ENCODE data around the gene ORC3.
"Not testable (repeated sequence)": the region's sequence is repeated elsewhere in the genome, so short reads cannot be mapped to it uniquely, and the experiment has no call there.

ORC3 gene

DNA sequence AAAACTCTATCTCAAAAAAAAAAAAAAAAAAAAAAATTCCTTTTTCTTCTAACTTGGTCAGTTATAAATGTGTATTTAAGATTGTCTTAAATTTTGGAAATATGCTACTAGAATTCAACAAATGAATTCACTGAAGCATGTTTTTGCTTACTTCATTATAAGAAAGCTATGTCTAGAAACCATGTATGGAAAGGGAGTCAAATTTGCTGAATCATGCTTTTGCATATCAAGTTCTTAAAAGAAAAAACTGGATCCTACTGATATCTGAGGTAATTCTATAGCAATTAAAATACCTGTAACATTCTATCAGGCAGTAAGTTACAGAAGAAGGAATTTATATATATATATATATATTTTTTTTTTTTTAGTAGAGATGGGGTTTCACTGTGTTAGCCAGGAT, 84.4 kb downstream of the ORC3 start:
- no peak overlapping the region for H3K4me3 ChIP-seq (ENCODE audit: low read depth, low read length)
- H3K27me3 ChIP-seq (ENCODE audit: insufficient read depth, low read depth, severe bottlenecking): no peaks in the 10 kb centered on the region
- peaks cover 59% of the 10 kb centered on the region for H3K36me3 ChIP-seq
- no peak overlapping the region for H3K27ac ChIP-seq
- TF ChIP-seq CTCF (IDR thresholded peaks at IDR 0.05; ENCODE audit: low read depth, low read length): no peak
- H3K9me3 ChIP-seq (ENCODE audit: severe bottlenecking): no peaks in the 10 kb centered on the region
- no peak for DNase-seq

DNA sequence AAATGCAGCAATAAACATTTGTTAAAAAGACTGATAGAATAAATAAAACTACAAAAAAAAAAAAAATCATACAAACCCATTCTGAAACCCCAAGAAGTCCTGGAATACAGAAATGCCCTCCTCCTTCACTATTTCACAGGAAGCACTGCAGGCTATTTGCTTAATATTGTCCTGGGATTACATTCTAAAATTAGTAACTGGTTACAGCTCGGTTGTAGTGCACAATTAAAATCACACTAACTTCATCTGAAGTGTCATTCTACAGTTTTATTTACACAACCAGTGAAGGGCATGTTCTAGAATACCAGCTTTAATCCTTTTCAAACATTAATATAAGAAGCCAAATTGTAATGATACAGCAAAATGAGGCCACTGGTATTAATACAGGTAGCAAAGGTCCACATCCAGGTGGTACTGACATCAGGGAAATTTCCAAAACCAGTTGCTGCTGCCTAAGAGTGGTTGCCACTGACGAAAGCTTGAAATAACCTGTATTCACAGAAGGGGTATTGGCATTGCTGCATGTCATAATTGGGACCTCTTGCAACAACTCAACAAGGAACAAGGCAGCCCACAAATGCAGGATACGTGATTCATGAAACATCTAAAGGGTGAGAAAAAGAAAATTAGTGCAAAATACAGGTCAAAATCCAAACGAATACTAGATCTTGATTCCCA, 85.2 kb downstream of the ORC3 start:
- no peak for TF ChIP-seq CTCF (IDR thresholded peaks at IDR 0.05; ENCODE audit: low read depth, low read length)
- DNase-seq: no peak
- Histone ChIP-seq H3K27ac (no peak overlapping the region), H3K9me3 (ENCODE audit: severe bottlenecking) (no peaks in the 10 kb centered on the region), H3K27me3 (ENCODE audit: insufficient read depth, low read depth, severe bottlenecking) (no peaks in the 10 kb centered on the region), H3K36me3 (peaks cover 53% of the 10 kb centered on the region), H3K4me3 (ENCODE audit: low read depth, low read length) (no peak overlapping the region)

- no peak for TF ChIP-seq CTCF (IDR thresholded peaks at IDR 0.05; ENCODE audit: low read depth, low read length)
- Histone ChIP-seq H3K9me3 (ENCODE audit: severe bottlenecking) (no peaks in the 10 kb centered on the region), H3K36me3 (peaks cover 25% of the 10 kb centered on the region), H3K4me3 (ENCODE audit: low read depth, low read length) (no peak overlapping the region), H3K27ac (no peak overlapping the region), H3K27me3 (ENCODE audit: insufficient read depth, low read depth, severe bottlenecking) (no peaks in the 10 kb centered on the region)
- DNase-seq: no peak
Measured at GRCh38 chr6:87682310-87682709, 92.4 kb downstream of the ORC3 start.

DNA sequence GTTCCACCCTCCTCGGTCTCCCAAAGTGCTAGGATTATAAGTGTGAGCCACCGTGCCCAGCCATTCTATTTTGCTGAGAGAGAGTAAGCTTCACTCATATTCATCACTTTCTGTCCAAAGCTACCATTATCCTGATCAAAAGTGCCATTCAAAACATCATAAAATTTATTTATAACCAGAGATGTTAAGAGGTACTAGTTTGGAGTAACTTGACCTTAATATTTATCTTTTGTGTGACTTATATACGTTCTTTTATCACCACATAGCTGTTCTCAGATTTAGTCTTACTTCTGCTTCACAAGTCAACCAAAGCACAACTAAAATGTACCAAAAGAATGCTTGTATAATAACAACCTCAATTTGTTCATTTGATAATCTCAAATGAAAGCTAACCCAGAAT, 94.0 kb downstream of the ORC3 start:
- no peaks in the 10 kb centered on the region for H3K27me3 ChIP-seq (ENCODE audit: insufficient read depth, low read depth, severe bottlenecking)
- H3K36me3 ChIP-seq: peaks cover 11% of the 10 kb centered on the region
- TF ChIP-seq CTCF (IDR thresholded peaks at IDR 0.05; ENCODE audit: low read depth, low read length): no peak

GRCh38 chr6:87684895-87685654, 95.1 kb downstream of the ORC3 start:
- Histone ChIP-seq H3K4me3 (ENCODE audit: low read depth, low read length) (no peak overlapping the region), H3K9me3 (ENCODE audit: severe bottlenecking) (no peaks in the 10 kb centered on the region), H3K36me3 (peaks cover 8% of the 10 kb centered on the region; the same call in 1 of the 2 replicates), H3K27me3 (ENCODE audit: insufficient read depth, low read depth, severe bottlenecking) (no peaks in the 10 kb centered on the region), H3K27ac (no peak overlapping the region)
- no peak for TF ChIP-seq CTCF (IDR thresholded peaks at IDR 0.05; ENCODE audit: low read depth, low read length)
- DNase-seq: no peak

More for the DNA sequence above, 94.0 kb downstream of the ORC3 start:
- no peak for DNase-seq
- Histone ChIP-seq H3K27ac (no peak overlapping the region), H3K4me3 (ENCODE audit: low read depth, low read length) (no peak overlapping the region), H3K9me3 (ENCODE audit: severe bottlenecking) (no peaks in the 10 kb centered on the region)

- H3K4me3 ChIP-seq (ENCODE audit: low read depth, low read length); DNase-seq; H3K27ac ChIP-seq: not testable (repeated sequence)
Measured at GRCh38 chr6:87686636-87687205, 96.8 kb downstream of the ORC3 start.

More at GRCh38 chr6:87686636-87687205, 96.8 kb downstream of the ORC3 start:
- H3K36me3 ChIP-seq; H3K9me3 ChIP-seq (ENCODE audit: severe bottlenecking); H3K27me3 ChIP-seq (ENCODE audit: insufficient read depth, low read depth, severe bottlenecking): not testable (repeated sequence)
